Inferior parietal cortex (tissue), 1 donor: Measurements from ENCODE around the gene NR1H2.

Experiments
- DNase-seq: peaks from one replicate; pipeline ENCODE4 v3.0.0-alpha.2; 2016; ENCODE audit errors: extremely low spot score

Gene NR1H2

DNA sequence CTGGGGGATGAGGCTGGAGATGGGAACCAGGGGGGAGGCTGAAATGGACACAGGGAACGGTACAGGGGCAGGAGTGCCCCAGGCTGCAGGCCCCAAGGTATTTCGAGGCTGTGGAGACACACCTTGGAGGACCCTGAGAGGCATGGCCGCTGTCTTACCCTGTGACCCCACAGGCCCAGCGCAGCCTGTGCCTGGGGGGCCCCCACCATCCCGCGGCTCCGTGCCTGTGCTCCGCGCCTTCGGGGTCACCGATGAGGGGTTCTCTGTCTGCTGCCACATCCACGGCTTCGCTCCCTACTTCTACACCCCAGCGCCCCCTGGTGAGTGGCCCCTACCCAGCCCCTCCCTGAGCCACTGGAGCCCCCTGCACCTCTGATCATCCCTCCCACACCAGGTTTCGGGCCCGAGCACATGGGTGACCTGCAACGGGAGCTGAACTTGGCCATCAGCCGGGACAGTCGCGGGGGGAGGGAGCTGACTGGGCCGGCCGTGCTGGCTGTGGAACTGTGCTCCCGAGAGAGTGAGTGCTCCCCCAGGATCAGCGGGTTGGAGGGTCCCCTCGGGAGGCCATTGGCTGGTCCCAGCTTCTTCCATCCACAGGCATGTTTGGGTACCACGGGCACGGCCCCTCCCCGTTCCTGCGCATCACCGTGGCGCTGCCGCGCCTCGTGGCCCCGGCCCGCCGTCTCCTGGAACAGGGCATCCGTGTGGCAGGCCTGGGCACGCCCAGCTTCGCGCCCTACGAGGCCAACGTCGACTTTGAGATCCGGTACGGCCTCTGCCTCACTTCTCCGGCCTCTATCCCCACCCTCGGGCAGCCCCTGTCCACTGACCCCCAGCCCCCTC, 25.6 kb downstream of the NR1H2 start:
- no peak for DNase-seq

DNA sequence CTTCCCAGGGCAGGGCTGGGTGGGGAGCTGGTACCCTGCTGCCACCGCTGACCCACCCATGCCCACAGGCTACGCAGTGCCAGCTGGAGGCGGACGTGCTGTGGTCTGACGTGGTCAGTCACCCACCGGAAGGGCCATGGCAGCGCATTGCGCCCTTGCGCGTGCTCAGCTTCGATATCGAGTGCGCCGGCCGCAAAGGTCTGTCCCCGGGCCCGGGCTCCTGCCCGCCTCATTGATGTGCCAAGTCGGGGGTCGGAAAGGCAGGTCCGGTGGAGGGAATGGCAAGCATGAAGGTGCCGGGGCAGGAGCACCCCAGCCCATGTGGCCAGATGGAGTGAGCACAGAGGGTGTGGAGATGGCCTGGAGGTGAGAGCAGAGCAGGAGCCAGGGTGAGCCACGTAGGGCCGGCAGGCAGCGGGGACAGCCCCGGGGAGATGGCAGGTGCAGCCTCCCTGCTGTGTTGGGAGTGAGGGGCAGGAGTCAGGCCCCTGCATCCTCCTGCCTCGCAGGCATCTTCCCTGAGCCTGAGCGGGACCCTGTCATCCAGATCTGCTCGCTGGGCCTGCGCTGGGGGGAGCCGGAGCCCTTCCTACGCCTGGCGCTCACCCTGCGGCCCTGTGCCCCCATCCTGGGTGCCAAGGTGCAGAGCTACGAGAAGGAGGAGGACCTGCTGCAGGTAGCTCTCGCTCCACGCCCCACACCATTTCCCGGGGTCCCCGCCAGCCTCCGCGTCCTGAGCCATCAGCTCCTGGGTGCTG, 26.5 kb downstream of the NR1H2 start:
- no peak for DNase-seq

DNA sequence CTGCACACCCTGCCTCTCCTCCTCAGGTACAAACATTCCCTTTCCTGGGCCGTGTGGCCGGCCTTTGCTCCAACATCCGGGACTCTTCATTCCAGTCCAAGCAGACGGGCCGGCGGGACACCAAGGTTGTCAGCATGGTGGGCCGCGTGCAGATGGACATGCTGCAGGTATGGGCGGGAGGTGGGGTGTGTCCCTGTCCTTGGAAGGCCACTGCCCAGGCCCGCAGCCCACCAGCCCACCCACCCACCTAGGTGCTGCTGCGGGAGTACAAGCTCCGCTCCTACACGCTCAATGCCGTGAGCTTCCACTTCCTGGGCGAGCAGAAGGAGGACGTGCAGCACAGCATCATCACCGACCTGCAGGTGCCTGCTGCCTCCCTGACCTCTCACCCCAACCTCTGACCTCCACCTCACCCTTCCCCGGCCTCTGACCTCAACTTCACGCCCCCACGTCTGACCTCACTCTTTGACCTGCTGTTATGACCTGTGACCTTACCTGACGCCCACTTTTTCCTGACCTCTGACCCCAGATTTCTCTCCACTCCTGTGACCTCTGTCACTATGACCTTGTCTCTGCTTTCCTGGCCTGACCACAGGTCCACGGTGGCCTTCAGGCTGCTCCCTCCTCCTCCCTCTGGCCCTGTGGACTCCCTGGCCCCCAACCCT, 30.0 kb downstream of the NR1H2 start:
- DNase-seq = no peak

DNA sequence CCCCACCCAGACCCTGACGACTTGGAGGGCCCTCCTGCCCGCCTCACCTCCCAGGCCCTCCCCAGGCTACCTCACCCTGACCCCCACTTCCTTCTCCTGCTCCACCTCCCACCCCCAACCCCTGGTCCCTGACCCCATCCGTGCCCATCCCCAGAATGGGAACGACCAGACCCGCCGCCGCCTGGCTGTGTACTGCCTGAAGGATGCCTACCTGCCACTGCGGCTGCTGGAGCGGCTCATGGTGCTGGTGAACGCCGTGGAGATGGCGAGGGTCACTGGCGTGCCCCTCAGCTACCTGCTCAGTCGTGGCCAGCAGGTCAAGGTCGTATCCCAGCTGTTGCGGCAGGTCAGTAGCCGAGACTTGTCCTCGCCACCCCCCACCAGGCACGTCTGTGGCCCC, 30.6 kb downstream of the NR1H2 start:
- no peak for DNase-seq

DNA sequence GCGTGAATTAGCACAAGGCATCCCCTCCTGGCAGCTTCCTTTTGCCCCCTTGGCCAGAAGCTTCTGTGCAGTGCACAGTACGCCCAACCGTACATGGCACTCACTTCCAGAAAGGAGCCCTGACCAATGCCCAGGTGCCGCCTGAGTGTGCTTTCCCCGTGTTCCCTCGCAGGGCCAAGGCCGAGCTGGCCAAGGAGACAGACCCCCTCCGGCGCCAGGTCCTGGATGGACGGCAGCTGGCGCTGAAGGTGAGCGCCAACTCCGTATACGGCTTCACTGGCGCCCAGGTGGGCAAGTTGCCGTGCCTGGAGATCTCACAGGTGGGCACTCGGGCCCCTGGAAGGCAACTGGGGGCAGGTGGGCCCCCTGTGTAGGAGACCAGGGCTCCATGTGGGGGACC, 33.1 kb downstream of the NR1H2 start:
- DNase-seq = no peak

DNA sequence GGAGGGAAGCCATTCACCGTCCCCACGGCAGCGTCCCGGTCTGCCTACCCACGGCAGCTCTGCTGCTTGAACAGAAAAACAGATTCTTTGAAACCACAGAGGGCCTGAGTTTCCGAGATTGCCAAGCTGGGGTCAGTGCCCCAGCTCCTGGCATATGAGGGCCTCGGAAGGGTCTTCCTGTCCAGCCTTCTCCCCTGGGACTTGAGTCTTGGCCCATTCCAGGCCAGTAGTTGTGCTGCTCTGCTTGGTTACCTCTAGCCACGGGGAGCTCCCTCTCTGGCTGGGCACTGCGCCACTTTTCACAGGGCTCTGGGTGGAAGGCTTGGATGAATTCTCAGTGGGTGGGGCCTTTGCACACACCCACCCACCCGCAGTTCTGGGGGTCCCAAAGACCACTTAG, 33.9 kb downstream of the NR1H2 start:
- DNase-seq = no peak

DNA sequence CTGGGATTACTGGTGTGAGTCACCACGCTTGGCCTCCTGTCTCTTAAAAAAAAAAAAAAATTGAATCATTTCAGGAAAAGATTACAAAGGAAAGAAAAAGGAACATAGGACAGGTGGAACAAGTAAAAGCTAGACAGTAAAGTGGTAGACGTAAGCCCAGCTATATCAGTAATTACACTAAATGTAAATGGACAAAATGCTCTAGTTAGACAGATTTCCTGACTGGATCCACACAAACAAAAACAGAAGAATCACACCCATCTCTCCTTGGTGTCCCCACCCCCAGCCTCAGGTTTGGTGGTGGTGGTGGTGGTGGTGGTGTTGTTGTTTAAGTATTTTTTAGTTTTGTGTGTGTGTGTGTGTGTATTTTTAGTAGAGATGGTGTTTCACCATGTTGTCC, 36.2 kb downstream of the NR1H2 start:
- no peak for DNase-seq

DNA sequence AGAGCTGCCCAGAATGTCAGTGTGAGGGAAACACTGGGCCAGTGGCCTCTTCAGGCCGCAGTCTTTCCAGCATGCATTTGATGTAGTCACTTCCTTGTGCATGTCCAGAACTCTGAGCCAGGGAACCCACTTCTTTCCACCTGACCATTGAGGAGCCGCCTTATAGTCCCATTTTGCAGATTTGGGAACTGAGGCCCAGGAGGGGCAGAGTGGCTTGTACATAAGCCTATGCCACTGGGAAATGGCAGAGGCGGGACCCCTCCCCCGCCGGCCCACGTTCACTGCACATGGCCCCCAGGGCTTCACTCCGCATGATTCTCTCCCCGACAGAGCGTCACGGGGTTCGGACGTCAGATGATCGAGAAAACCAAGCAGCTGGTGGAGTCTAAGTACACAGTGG, 36.8 kb downstream of the NR1H2 start:
- no peak for DNase-seq

DNA sequence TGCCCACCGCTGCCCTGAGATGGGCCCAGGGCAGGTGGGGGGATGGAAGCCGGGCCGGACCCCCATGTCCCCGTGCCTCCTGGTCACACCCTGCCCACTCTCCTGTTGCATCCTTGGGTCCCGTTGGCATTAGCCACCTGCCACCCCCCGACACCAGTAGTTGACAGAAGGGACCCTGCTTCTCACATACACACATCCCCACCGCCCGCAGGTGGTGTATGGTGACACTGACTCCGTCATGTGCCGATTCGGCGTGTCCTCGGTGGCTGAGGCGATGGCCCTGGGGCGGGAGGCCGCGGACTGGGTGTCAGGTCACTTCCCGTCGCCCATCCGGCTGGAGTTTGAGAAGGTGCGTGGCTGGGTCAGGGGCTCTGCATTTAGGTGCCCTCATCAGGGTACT, 37.3 kb downstream of the NR1H2 start:
- DNase-seq = no peak

DNA sequence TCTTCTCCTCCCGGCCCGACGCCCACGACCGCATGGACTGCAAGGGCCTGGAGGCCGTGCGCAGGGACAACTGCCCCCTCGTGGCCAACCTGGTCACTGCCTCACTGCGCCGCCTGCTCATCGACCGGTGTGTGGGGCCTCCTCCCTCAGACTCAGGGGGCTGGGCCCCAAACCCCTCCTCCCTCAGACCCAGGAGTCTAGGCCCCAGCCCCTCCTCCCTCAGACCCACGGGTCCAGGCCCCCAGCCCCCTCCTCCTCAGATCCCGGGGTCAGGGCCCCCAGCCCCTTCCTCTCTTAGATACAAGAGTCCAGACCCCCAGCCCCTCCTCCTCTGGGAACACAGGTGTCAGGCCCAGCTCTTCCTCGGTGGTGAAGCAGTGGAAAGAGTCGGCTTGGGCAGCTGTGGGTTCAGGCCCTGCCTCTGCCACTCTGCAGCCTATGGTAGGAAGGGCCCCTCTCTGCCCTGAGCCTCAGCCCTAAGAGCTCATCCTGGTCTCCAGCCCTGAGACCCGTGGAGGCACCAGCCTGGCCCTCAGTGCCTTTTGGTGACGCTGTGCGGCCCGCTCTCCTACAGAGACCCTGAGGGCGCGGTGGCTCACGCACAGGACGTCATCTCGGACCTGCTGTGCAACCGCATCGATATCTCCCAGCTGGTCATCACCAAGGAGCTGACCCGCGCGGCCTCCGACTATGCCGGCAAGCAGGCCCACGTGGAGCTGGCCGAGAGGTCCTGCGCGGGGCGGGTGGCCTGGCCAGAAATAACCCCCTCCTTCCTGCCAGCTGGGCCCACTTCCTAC, 38.8 kb downstream of the NR1H2 start:
- DNase-seq = peak; percentile 40

DNA sequence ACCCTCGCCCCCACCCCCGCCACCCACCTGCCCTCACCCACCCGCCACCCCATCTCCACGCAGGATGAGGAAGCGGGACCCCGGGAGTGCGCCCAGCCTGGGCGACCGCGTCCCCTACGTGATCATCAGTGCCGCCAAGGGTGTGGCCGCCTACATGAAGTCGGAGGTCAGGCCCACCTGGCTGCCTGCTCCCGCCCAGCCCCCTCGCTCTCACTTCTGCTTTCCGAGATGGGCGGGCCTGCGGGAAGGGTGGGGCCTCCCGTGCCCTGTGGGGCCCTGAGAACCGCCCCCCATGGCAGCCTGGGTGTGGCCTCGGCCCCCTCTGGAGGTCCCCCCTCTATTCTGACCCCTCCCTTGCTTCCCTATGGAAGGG, 39.4 kb downstream of the NR1H2 start:
- DNase-seq = no peak

DNA sequence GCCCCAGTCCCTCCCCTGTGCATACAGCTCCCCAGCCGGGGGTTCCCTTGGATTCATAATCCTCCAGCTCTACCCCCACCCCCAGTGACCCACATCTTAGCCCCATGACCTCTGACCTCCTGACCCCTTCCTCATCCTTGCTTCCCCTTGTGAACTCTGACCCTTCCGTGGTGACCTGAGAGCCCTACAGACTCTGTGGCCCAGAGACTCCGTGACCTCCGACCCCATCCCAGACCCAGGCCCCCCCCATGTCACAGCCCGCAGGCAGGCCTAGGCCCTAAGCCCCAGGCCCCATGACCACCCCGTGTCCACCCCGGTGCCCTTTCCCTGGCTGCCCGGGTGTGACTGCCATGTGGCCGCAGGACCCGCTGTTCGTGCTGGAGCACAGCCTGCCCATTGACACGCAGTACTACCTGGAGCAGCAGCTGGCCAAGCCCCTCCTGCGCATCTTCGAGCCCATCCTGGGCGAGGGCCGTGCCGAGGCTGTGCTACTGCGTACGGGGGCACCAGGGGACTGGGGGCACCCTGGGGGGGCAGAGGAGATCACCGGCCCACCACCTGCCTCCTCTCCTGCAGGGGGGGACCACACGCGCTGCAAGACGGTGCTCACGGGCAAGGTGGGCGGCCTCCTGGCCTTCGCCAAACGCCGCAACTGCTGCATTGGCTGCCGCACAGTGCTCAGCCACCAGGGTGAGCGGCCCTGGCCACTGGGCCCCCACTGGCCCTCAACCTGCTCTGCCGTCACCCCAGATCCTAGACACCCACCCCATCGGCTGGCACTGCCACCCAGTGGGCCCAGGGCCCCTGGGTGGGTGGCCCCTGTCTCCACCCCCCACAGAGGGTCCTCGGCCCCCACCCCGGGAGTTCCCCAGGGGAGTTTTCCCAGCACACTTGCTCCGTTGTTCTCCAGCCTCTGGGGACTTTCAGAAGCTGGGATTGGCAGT, 40.0 kb downstream of the NR1H2 start:
- no peak for DNase-seq

DNA sequence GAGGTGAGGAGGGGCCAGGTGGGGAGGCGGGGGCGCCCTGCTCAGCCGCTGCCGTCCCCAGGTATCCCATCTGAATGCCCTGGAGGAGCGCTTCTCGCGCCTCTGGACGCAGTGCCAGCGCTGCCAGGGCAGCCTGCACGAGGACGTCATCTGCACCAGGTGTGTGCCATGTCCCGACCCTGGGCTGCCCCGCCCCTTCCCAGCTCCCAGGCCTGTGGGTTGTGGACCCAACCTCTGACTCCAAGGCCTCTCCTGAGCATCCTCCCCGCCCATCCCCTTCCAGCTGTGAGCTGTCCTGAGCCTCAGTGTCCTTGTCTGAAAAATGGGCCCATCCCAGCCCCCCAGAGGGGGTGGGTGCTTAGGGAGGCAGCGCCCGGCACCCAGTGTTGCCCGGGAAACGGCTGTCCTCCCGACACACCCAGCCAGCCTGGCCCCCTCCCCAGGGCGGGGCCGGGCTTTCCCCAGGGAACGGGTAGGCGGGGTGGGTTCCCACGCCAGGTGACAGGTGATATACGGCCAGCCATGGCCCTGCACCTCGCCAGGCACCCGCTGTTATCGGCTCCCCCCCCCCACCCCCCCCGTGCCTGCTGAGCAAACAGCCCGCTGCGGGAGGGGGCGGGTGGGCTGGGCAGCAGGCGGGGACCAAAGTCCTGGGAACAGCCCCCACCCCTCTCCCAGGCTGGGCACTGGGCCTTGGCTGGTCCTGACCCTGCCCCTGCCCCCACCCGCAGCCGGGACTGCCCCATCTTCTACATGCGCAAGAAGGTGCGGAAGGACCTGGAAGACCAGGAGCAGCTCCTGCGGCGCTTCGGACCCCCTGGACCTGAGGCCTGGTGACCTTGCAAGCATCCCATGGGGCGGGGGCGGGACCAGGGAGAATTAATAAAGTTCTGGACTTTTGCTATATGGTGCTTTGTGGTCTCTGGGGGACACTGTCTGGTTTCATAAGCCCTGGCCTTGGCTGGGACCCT, 41.1 kb downstream of the NR1H2 start:
- DNase-seq = no peak

DNA sequence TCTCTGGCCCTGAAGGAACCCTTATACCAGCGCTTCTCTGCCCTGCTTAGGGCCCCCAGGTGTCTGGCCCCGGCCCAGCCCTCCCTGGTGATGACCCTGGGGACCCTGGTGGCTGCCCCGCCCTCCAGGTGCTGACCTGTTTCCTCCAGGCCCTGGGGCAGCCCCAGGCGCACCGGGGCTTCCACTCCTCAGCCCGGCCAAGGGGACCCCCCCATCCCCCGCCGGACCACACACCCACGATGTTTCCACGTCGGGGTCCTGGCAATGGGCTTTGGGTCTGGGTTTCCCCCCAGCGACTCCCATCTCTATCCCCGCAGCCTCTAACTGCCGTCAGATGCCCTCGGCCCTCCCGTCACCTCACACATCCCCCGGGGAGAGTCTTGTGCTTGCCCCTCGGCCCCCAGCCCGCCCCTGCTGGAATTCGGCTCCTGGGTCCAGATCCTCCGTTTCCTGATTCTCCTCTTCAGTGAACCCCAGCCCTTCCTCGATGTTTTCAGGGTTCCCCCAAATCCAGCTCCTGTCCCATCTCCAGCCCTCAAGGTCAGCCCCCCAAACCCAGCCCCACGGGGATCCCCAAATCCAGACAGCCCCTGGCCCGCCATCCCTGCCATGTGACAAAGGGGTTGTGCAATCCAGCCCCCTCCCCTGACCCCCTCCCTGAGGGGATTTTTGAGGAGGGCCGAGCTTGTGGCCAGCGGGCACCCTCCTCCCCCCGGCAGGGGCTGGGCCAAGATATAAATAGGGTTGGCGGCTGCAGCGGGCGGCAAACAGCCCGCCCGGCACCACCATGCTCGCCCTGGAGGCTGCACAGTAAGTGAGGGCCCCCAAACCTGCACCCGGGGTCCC, 42.1 kb downstream of the NR1H2 start, which contains the start of gene SPIB:
SPIB (plus strand) TSS at position 763 of the 846 bp plus-strand sequence; CDS start at position 788, 25 bp downstream.
- no peak for DNase-seq

DNA sequence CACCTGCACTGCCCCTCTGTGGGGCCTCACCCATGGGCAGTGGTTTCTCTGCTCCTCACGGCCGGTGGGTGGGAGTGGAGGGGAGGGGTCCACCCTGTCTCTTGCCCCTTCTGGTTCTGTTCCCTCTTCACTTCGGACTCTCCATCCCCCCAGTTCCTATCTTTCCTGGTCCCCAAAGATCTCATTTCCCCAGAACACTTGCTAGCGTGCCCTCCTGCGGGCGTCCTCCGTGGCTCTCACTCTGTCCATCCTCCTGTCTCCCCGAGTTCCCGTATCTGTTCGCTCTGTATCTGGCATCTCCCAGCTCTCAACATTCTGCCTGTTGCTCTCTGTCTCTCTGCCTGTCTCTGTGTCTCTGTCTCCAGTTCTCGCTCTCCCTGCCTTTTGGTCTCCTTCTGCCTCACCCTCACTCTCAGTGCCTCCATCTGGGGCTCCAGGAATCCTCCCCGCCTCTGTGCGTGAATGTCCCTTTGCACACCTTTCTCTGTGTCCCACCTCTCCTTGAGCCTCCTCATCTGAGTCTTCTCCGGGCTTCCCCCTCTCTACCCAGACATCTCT, 42.8 kb downstream of the NR1H2 start:
- no peak for DNase-seq

DNA sequence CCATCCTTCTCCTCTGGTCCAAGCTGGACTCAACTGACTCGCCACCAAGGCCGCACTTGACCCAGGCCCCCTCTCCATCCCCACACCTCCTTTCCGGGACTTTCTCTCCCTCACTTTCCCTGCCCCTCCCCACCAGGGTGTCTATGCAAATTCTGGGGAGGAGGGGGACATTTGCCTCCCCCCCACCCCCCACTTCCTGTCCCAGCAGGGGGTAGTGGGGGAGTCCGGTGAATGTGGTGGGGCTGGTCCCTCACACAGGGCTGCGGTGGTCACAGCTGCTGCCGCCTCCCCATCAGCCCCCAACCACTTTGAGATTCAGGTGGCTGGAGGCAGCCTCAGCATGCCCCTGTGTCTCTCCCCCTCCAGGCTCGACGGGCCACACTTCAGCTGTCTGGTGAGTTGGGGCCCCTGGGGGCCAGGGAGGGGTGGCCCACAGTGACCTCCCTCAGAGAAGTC, 43.4 kb downstream of the NR1H2 start:
- no peak for DNase-seq

DNA sequence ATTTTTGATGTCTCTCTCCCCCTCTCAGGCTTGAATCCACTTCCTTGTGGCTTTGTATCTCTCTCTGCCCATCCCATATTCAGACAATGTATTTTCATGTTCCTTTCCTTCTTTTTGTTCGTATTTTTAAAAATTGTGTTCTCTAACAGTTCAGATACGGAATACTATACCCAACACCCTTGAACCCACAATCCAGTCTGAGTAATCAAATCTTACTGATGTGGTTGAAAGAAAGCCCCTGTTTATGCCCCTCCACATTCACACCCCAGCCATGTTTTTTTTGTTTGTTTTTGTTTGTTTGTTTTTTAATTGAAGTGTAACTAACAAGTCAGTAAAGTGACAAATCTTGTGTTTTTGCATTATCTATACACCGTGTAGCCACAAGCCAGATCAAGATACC, 43.9 kb downstream of the NR1H2 start:
- no peak for DNase-seq

DNA sequence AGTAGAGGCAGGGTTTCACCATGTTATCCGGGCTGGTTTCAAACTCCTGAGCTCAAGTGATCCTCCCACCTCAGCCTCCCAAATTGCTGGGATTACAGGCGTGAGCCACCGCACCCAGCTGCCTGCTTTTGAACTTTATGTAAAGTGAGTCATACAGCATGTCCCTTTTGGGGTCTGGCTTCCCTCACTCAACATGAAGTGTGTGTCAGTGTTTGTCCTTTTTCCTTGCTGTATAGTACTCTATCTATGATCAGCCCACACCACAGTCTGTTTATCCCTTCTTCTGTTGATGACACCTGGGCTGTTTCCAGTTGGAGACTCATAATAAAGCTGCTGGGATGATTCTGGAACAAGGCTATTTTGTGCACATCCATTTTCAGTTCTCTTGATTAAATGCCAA, 44.6 kb downstream of the NR1H2 start:
- no peak for DNase-seq
